HFF-Myc (cell line): ENCODE data around the gene TMEM245.

ENCODE experiments used
- DNase-seq: peaks from one replicate; pipeline ENCODE4 v3.0.0-alpha.2; 2011; ENCODE audit warnings: low read depth; ENCODE audit errors: extremely low read depth
- H3K4me3 ChIP-seq: replicated peaks from 2 replicates; pipeline ENCODE4 v1.5.1; 2011; ENCODE audit warnings: low read depth, mild to moderate bottlenecking, control low read depth, low read length
- TF ChIP-seq, protein P1 (sequence below): IDR thresholded peaks from 2 replicates; pipeline ENCODE4 v1.5.1; 2012; ENCODE audit warnings: mild to moderate bottlenecking, low read depth, low read length, control low read depth; ENCODE audit errors: missing control alignments

TMEM245 gene

DNA sequence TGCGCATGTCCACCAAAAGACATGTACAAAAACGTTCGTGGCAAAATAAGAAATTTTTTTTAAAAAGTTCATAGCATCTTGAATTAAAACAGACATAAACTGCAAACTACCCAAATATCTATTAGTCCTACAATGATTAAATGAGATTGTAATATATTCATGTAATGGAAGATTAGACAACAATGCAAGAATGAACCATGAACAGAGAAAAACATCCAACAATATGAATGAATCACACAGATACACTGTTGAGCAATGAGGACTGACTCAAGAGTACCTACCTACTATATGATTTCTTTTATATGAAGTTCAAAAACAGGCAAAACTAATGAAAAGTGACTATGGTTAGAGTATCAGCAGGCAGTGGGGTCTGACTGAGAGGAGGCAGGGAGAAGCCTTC, 88.5 kb downstream of the TMEM245 start:
- TF ChIP-seq, protein P1, sequence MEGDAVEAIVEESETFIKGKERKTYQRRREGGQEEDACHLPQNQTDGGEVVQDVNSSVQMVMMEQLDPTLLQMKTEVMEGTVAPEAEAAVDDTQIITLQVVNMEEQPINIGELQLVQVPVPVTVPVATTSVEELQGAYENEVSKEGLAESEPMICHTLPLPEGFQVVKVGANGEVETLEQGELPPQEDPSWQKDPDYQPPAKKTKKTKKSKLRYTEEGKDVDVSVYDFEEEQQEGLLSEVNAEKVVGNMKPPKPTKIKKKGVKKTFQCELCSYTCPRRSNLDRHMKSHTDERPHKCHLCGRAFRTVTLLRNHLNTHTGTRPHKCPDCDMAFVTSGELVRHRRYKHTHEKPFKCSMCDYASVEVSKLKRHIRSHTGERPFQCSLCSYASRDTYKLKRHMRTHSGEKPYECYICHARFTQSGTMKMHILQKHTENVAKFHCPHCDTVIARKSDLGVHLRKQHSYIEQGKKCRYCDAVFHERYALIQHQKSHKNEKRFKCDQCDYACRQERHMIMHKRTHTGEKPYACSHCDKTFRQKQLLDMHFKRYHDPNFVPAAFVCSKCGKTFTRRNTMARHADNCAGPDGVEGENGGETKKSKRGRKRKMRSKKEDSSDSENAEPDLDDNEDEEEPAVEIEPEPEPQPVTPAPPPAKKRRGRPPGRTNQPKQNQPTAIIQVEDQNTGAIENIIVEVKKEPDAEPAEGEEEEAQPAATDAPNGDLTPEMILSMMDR: no peak
- no peak for DNase-seq
- H3K4me3 ChIP-seq: no peak overlapping the region

DNA sequence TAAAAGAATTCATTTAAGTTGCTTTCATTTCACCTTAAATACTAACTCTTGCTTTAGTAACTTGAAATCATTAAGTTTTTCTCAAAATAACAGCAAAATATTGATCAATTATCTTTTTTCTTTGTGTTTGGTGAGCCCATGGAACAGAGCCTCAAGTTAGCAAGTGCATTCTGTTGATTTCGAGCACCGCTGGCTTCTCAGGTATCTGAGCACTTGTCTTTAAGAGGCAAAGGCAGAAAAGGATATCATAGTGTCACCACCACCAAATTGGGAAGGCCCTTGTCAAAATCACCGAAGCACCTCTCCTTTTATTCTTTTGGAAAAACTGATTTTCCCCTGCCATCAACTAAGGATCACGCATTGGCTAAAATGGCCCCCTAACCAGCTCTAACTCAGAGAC, 89.3 kb downstream of the TMEM245 start:
- TF ChIP-seq, protein P1: no peak
- H3K4me3 ChIP-seq: no peak overlapping the region
- no peak for DNase-seq

DNA sequence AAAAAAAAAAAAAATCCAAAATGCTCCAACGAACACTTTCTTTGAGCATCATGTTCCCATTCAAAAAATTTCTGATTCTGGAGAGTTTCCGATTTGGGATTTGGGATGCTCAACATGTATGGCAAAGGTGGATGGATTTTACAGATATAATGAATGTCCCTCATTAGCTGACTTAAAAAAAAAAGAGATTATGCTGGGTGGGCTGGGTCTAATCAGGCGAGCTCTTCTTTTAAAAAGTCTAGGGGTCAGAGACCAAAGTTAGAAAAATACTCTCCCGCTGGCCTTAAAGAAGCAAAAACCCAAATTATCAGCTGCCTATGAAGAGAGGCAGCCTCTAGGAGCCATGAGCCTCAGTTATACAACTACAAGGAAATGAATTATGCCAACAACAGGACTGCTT, 91.3 kb downstream of the TMEM245 start:
- no peak for DNase-seq
- TF ChIP-seq, protein P1: no peak
- no peak overlapping the region for H3K4me3 ChIP-seq

DNA sequence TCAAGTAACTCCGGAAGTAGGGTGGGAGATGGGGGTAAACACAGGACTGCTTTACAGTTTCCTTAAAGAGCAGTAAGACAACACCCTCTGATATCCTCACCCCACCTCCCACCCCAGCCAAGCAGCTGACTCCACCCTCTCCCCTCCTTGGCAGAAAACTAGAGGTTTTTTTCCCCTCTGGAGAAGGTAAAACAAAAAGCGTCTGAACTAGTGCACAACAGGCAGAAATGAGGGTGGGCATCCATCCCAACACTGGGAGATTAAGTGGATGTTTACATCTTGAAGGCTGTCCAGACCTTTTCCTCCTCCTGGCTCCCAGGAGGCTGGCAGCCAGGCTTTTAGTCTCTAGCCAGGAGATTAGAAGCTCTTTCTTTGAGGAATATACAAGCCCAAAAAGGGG, 92.6 kb downstream of the TMEM245 start:
- no peak for DNase-seq
- H3K4me3 ChIP-seq: no peak overlapping the region
- TF ChIP-seq, protein P1: no peak

DNA sequence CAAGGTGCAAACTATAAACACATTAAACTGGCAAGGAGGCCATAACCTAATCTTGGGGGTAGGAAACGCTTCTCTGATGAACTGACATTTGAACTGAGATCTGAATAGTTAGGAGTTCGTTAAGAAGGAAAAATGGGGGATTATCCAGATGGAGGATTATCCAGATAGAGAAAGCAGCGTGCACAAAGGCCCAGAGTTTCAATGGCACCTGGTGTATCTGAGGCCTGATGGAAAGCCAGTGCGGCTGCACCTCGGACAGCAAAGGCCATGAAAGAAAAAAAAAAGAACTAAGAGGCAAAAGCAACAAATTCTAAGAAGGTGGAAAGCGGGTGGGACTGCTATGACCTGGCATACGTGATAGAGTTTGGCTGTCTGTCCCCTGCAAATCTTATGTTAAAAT, 93.4 kb downstream of the TMEM245 start:
- DNase-seq: no peak
- H3K4me3 ChIP-seq: no peak overlapping the region
- TF ChIP-seq, protein P1: no peak

DNA sequence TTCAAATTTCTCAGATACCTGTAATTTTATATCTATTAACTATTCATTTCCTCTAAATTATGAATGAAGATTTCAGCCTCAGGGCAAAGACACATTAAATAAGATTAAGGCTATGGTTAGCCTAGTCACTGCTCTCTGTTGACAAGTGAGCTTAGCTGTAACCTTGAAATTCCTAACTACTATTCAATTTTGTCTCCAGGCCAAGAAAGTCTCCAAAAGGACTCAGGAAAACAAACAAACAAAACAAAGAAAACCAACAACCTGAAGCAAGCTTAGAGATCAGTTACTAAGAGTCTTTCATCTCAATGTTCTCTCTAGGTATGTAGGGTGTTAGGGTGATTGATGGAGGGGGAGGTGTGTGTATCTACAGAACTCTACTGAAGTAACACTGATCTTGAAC, 96.9 kb downstream of the TMEM245 start:
- TF ChIP-seq, protein P1: no peak
- H3K4me3 ChIP-seq: no peak overlapping the region
- no peak for DNase-seq

DNA sequence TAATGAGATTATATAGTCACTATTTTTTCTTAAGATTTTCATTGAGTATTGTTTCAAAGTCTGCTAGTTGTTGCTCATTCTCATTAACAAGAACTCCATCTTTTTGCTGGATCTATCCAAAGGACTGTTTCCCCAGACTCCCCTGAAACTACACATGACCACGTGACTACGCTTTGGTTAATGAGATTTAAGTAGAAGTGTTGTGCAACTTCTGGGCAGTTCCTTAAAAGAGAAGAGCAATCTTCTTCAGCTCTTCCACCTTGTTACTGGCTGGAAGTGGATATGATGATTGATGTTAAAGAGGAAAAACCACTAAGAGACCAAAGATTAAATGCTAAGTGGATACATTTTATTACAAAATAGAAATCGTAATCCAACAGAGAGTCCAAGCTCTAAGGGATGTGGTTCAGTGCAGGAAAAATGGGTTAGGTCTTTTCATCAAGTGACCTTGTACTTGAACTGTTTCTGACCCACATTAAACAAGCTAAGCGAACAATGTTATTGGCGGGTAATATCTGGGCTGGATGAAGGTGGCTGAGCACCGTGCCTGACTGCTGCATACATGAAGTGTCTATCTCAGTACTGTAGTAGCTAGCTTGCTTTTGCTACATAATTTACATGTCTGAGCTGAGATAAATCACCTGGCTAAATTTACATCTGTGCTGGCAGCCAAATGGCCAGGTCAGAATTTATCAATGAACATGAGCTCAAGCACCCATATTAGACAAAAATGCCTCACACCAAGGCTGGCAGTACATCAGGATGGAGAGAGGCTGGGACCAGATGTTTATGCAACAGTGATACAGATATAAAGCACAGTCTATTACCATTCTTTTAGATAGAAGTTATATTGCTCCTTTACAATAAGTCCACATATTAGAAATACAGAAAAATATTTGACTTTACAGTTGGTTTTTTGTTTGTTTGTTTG, 98.9 kb downstream of the TMEM245 start:
- DNase-seq: no peak
- TF ChIP-seq, protein P1: no peak
- H3K4me3 ChIP-seq: no peak overlapping the region
